ENCODE results near the gene MRPL42. TPM values are rescaled to one million over a fixed set of nuclear protein-coding genes. Genes with fewer than 3 reads are reported as not detected.

Gene MRPL42
- total RNA-seq, 1 donor from 2014 or later = 93.2 TPM

DNA sequence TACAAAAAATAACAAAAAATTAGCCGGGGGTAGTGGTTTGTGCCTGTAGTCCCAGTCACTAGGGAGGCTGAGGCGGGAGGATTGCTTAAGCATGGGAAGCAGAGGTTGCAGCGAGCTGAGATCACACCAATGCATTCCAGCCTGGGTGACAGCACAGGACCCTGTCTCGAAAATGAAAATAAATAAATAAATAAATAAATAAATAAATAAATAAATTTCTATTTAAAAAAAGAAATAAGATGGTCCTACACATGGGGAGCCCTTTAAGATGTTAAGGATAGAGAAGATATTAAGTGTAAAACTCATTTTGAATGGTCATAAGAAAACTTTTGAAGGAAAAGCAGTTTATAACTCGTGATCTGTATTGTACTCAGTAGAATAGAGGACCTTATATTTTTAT lies 8.2 kb upstream of the MRPL42 start:
- DNase-seq (ENCODE audit: low read depth) = no peak
- TF ChIP-seq, protein P1, sequence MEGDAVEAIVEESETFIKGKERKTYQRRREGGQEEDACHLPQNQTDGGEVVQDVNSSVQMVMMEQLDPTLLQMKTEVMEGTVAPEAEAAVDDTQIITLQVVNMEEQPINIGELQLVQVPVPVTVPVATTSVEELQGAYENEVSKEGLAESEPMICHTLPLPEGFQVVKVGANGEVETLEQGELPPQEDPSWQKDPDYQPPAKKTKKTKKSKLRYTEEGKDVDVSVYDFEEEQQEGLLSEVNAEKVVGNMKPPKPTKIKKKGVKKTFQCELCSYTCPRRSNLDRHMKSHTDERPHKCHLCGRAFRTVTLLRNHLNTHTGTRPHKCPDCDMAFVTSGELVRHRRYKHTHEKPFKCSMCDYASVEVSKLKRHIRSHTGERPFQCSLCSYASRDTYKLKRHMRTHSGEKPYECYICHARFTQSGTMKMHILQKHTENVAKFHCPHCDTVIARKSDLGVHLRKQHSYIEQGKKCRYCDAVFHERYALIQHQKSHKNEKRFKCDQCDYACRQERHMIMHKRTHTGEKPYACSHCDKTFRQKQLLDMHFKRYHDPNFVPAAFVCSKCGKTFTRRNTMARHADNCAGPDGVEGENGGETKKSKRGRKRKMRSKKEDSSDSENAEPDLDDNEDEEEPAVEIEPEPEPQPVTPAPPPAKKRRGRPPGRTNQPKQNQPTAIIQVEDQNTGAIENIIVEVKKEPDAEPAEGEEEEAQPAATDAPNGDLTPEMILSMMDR (conservative IDR thresholded peaks at IDR 0.05; ENCODE audit: low read depth, low read length) = no peak
- H3K4me3 ChIP-seq (ENCODE audit: low read depth, low read length) = no peak overlapping the region

GRCh38 chr12:93460003-93460402 lies 7.3 kb upstream of the MRPL42 start:
- TF ChIP-seq, protein P1 (conservative IDR thresholded peaks at IDR 0.05; ENCODE audit: low read depth, low read length) = no peak
- H3K4me3 ChIP-seq (ENCODE audit: low read depth, low read length) = no peak overlapping the region
- no peak for DNase-seq (ENCODE audit: low read depth)

- H3K4me3 ChIP-seq (ENCODE audit: low read depth, low read length) = no peak overlapping the region
- TF ChIP-seq, protein P1 (conservative IDR thresholded peaks at IDR 0.05; ENCODE audit: low read depth, low read length) = no peak
- DNase-seq (ENCODE audit: low read depth) = no peak
These were observed 6.4 kb upstream of the MRPL42 start for GRCh38 chr12:93460902-93461301.

DNA sequence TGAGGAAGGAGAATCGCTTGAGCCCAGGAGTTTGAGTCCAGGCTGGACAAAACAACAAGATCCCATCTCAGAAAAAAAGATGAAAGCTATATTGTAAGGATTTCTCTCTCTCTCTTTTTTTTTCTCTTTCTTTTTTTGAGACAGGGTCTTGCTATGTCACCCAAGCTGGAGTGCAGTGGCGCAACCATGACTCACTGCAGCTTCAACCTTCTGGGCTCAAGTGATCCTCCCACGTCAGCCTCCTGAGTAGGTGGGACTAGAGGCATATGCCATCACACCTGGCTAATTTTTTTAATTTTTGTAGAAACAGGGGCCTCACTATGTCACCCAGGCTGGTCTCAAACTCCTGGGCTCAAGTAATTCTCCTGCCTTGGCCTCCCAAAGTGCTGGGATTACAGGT lies 5.8 kb upstream of the MRPL42 start:
- TF ChIP-seq, protein P1 (conservative IDR thresholded peaks at IDR 0.05; ENCODE audit: low read depth, low read length) = no peak
- DNase-seq (ENCODE audit: low read depth) = no peak
- no peak overlapping the region for H3K4me3 ChIP-seq (ENCODE audit: low read depth, low read length)

- H3K4me3 ChIP-seq (ENCODE audit: low read depth, low read length) = no peak overlapping the region
- TF ChIP-seq, protein P1 (conservative IDR thresholded peaks at IDR 0.05; ENCODE audit: low read depth, low read length) = no peak
- no peak for DNase-seq (ENCODE audit: low read depth)
These were observed 1.5 kb upstream of the MRPL42 start for GRCh38 chr12:93465841-93466240.

DNA sequence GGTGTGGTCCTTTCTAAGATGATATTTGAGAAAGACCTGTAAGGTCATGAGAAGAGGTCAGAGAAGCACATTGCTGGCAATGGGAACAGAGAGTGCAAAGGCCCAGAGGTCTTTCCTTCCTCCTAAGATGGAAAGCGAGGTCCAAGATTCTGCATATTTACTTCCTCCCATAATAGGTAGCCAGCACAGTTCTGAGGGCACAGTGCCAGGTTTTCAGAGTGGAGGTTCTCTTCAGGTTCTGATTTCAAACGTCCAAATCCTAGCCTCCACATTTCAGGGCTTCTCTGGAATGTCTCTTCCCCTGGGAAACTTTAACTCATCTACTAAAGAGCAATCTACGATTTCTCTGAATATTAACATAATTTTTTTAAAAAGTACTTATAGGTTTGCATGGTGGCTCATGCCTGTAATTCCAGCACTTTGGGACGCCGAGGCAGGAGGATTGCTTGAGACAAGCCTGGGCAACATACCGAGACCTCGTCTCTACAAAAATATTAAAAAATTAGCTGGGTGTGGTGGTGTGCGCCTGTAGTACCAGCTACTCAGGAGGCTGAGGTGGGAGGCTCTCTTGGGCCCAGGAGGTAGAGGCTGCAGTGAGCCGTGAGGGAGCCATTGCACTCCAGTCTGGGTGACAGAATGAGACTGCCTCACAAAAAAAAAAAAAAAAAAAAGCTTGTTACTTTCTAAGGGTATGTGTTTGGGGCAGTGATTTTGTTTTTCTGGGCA lies 526 bp upstream of the MRPL42 start:
- TF ChIP-seq, protein P1 (conservative IDR thresholded peaks at IDR 0.05; ENCODE audit: low read depth, low read length) = no peak
- peak overlapping the region; percentile 73 for H3K4me3 ChIP-seq (ENCODE audit: low read depth, low read length)
- no peak for DNase-seq (ENCODE audit: low read depth)

- TF ChIP-seq, protein P1 (conservative IDR thresholded peaks at IDR 0.05; ENCODE audit: low read depth, low read length) = no peak
- DNase-seq (ENCODE audit: low read depth) = no peak
- peak overlapping the region; percentile 73 for H3K4me3 ChIP-seq (ENCODE audit: low read depth, low read length)
These were observed 676 bp downstream of the MRPL42 start for GRCh38 chr12:93468008-93468371.

Data from epithelial cell of proximal tubule (primary cell).